Tibial artery (tissue), 4 donors: ENCODE results near the gene SYNGR3.
A peak's percentile ranks its signal among the peaks of the same experiment; 100 is the strongest.

Source experiments
- DNase-seq, 2 donors: peaks; one replicate each; pipeline ENCODE4 v3.0.0-alpha.2; 2019
- H3K27ac ChIP-seq, 2 donors: fragments of 200-600 bp; sonication (generic) in 1 of 2; 1 replicate in 1 of 2; 2 replicates in 1 of 2; pipeline ENCODE4 v1.5.1; 2018 to 2019; ENCODE audit warnings: mild to moderate bottlenecking in 1 of 2
- H3K27me3 ChIP-seq, 2 donors: fragments of 200-600 bp; sonication (generic) in 1 of 2; one replicate each; pipeline versions ENCODE4 v1.5.1 to v1.6.0; 2016 to 2019
- H3K36me3 ChIP-seq, 3 donors: fragments of 200-600 bp; sonication (generic) in 2 of 3; one replicate each; pipeline ENCODE4 v1.5.1; 2016 to 2019; ENCODE audit warnings: mild to moderate bottlenecking in 2 of 3
- H3K4me1 ChIP-seq, 4 donors: fragments of 200-600 bp; sonication (generic) in 2 of 4; 1 replicate in 3 of 4; 2 replicates in 1 of 4; pipeline ENCODE4 v1.5.1; 2016 to 2019
- H3K4me3 ChIP-seq, 2 donors: fragments of 200-600 bp; sonication (generic) in 1 of 2; 1 replicate in 1 of 2; 2 replicates in 1 of 2; pipeline ENCODE4 v1.5.1; 2018 to 2019; ENCODE audit warnings: mild to moderate bottlenecking in 2 of 2
- H3K9me3 ChIP-seq, 3 donors: fragments of 200-600 bp; sonication (generic) in 1 of 3; one replicate each; pipeline ENCODE4 v1.5.1; 2016 to 2019
- intact Hi-C: fragments of 100-400 bp; cut with DNase I; formaldehyde crosslinking; loops from one replicate; pipeline ENCODE4 v1.15.0; 2023; ENCODE audit warnings: low total_unique reads
- TF ChIP-seq, protein P1 (sequence below), 2 experiments: fragments of 200-600 bp in 1 of 2; fragments of 450-650 bp in 1 of 2; IDR thresholded peaks; one replicate each; pipeline ENCODE4 v1.5.1; 2017 to 2019; ENCODE audit warnings: antibody characterized with exemption in 2 of 2, mild to moderate bottlenecking in 1 of 2, moderate library complexity in 1 of 2

The SYNGR3 gene

GRCh38 chr16:1963806-1964505 lies 25.8 kb upstream of the SYNGR3 start:
- TF ChIP-seq, protein P1, sequence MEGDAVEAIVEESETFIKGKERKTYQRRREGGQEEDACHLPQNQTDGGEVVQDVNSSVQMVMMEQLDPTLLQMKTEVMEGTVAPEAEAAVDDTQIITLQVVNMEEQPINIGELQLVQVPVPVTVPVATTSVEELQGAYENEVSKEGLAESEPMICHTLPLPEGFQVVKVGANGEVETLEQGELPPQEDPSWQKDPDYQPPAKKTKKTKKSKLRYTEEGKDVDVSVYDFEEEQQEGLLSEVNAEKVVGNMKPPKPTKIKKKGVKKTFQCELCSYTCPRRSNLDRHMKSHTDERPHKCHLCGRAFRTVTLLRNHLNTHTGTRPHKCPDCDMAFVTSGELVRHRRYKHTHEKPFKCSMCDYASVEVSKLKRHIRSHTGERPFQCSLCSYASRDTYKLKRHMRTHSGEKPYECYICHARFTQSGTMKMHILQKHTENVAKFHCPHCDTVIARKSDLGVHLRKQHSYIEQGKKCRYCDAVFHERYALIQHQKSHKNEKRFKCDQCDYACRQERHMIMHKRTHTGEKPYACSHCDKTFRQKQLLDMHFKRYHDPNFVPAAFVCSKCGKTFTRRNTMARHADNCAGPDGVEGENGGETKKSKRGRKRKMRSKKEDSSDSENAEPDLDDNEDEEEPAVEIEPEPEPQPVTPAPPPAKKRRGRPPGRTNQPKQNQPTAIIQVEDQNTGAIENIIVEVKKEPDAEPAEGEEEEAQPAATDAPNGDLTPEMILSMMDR (IDR thresholded peaks at IDR 0.05), result no peak
- no peaks in the 10 kb centered on the region for H3K9me3 ChIP-seq
- intact Hi-C loops, result no loop called here
- peaks cover 0 to 36% (median 25%) of the 10 kb centered on the region in 4 donors for H3K4me1 ChIP-seq
- no peaks in the 10 kb centered on the region for H3K27me3 ChIP-seq
- no peak for DNase-seq
- H3K4me3 ChIP-seq, result peak overlapping the region; percentile 89 to 93
- peak overlapping the region; percentile 95 to 98 for H3K27ac ChIP-seq
- H3K36me3 ChIP-seq, result peaks cover 28 to 34% (median 32%) of the 10 kb centered on the region in 3 donors

DNA sequence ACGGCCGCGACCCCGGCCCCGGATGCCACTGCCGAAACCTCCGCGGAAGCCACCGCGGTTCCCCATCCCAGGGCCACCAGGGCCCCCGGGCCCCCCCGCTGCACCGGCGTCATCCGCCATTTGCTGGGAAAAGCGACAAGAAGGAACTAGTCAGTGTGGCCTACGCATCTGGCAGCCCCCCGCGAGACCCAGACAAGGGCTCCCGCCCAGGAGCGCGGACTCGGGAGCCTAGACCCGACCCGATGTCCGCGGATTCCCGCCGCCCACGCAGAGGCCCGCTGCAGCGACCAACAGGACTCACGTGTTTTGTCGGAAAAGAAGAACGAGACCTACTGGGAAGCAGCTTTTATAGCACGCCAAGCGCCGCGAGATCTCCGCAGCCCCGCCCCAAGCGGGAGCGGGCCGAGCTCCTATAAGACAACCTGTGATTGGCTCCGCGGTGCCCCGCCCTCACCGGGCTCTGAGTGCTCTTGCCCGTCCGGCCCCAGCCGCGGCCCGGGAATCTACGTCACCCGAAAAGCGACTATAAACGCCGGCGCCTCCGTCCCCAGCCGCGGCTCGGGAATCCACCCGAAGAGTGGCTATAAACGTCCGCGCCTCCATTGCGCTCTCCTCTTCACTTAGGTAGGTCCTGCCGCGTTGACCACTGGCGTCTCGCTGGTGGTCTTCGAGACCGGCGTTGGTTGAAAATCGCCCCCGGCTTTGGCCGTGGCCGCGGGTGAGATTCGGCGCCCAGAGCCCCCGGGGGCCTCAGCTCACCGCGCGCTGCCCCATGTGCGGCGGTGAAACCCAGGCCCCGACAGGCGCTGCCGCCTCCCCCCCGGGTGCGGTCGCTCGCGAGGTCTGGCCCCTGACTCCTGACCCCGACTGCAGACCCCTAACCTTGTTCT lies 25.0 kb upstream of the SYNGR3 start, which contains the start of gene RPS2:
TSS of gene RPS2 (minus strand) at position 321 of the 890 bp plus-strand sequence. CDS start at position 120, 201 bp downstream.
- intact Hi-C loops, result no loop called here
- TF ChIP-seq, protein P1 (IDR thresholded peaks at IDR 0.05), result no peak
- H3K4me1 ChIP-seq, result peaks cover 0 to 34% (median 23%) of the 10 kb centered on the region in 4 donors
- peak within 1 kb of the TSS; percentile 89 to 93 for H3K4me3 ChIP-seq
- no peaks in the 10 kb centered on the region for H3K27me3 ChIP-seq
- H3K27ac ChIP-seq, result peak within 1 kb of the TSS; percentile 95 to 98
- no peaks in the 10 kb centered on the region for H3K9me3 ChIP-seq
- H3K36me3 ChIP-seq, result peaks cover 28 to 34% (median 32%) of the 10 kb centered on the region in 3 donors
- peak; percentile 99 to 100 for DNase-seq

- intact Hi-C loops, result no loop called here
- TF ChIP-seq, protein P1 (IDR thresholded peaks at IDR 0.05), result no peak
- Histone ChIP-seq H3K9me3 (no peaks in the 10 kb centered on the region), H3K27me3 (no peaks in the 10 kb centered on the region), H3K27ac (peak overlapping the region; percentile 95 to 98), H3K4me3 (peak overlapping the region; percentile 89 to 93), H3K4me1 (peaks cover 0 to 29% (median 18%) of the 10 kb centered on the region in 4 donors), H3K36me3 (peaks cover 28 to 34% (median 32%) of the 10 kb centered on the region in 3 donors)
- no peak for DNase-seq
These were observed 24.3 kb upstream of the SYNGR3 start for GRCh38 chr16:1965396-1966001.

- H3K27me3 ChIP-seq, result no peaks in the 10 kb centered on the region
- peak within 1 kb of the TSS; percentile 89 to 93 for H3K4me3 ChIP-seq
- H3K36me3 ChIP-seq, result peaks cover 22 to 26% (median 23%) of the 10 kb centered on the region in 3 donors
- H3K9me3 ChIP-seq, result no peaks in the 10 kb centered on the region
- no peak for DNase-seq
- peaks cover 0 to 29% (median 17%) of the 10 kb centered on the region in 4 donors for H3K4me1 ChIP-seq
- intact Hi-C loops, result no loop called here
- H3K27ac ChIP-seq, result peak within 1 kb of the TSS in 1 of 2 donors; percentile 98
- TF ChIP-seq, protein P1 (IDR thresholded peaks at IDR 0.05), result no peak
These were observed 23.3 kb upstream of the SYNGR3 start, which contains the start of gene RNF151 for GRCh38 chr16:1966460-1966859. TSS of gene RNF151 (plus strand) at chr16:1966856. CDS start at chr16:1966882, 26 bp downstream.
